ENCODE results near the gene C15orf39.

C15orf39 gene

DNA sequence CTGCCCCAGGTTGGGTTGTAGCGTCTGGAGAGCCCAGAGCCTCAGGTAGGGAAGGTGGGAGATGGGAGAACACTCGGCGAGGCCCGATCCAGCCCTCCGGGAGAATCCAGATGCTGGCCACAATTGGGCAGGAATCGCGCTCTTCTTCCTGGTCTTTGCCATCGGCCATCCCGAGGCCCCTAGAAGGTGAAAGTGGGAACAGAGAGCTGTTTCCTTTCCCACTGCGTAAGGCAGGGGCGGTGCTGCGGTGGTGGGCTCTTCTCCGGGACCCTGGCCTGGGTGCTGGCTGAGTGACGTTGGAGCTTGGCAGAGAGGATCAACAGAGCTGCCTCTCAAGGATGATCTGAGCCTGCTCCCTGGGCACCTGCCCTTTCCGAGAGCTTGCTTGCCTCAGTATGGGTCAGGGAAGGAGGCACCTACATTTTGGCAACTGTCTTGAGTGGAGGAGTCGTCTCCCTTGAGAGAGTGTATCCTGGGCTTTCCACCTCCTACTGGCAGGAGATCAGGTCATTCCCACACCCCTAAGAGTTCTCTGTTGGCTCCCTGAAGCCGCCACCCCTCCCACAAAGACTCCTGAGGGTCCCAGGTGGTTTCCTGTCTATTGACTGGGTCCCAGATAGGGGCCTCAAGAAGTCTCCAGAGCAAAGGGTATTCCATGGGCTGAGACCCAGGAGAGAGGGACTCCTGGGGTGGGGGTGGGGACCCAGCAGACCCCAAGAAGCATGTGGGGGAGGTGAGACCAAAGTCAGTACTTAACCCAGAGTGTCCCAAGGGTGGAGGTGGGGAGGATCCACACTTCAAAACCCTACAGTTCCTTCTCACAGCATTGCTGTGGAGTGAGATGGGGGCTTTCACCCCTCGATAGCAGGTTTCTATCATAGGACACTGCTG, 1.6 kb downstream of the C15orf39 start:
- H3K4me3 ChIP-seq (replicated peaks; ENCODE audit: low read depth, low read length): peak overlapping the region; percentile 93
- TF ChIP-seq, protein P1, sequence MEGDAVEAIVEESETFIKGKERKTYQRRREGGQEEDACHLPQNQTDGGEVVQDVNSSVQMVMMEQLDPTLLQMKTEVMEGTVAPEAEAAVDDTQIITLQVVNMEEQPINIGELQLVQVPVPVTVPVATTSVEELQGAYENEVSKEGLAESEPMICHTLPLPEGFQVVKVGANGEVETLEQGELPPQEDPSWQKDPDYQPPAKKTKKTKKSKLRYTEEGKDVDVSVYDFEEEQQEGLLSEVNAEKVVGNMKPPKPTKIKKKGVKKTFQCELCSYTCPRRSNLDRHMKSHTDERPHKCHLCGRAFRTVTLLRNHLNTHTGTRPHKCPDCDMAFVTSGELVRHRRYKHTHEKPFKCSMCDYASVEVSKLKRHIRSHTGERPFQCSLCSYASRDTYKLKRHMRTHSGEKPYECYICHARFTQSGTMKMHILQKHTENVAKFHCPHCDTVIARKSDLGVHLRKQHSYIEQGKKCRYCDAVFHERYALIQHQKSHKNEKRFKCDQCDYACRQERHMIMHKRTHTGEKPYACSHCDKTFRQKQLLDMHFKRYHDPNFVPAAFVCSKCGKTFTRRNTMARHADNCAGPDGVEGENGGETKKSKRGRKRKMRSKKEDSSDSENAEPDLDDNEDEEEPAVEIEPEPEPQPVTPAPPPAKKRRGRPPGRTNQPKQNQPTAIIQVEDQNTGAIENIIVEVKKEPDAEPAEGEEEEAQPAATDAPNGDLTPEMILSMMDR (IDR thresholded peaks at IDR 0.05; ENCODE audit: low read length, missing control alignments): peak; percentile 4

DNA sequence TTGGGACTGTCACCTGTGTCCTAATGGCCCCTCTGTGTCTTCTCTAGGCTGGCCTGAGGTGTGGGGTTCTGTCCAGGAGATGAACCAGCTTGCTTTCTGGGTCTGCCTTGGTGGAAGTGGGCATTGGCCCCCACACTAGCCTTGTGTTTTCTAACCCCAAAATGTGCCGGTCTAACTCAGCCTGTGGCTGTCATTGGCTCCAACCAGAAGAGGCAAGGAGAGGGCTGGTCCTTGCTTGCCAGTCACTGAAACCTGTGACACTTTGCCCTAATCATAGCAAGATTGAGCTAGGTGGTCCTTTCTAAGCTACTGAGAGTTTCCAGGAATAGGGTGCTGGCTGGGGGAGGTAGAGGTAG, 2.2 kb downstream of the C15orf39 start:
- H3K4me3 ChIP-seq (replicated peaks; ENCODE audit: low read depth, low read length): peak overlapping the region; percentile 93
- TF ChIP-seq, protein P1 (IDR thresholded peaks at IDR 0.05; ENCODE audit: low read length, missing control alignments): no peak
- no peak for DNase-seq (ENCODE audit: low read depth)

More for the DNA sequence above, 1.6 kb downstream of the C15orf39 start:
- peak; percentile 58 for DNase-seq (ENCODE audit: low read depth)

DNA sequence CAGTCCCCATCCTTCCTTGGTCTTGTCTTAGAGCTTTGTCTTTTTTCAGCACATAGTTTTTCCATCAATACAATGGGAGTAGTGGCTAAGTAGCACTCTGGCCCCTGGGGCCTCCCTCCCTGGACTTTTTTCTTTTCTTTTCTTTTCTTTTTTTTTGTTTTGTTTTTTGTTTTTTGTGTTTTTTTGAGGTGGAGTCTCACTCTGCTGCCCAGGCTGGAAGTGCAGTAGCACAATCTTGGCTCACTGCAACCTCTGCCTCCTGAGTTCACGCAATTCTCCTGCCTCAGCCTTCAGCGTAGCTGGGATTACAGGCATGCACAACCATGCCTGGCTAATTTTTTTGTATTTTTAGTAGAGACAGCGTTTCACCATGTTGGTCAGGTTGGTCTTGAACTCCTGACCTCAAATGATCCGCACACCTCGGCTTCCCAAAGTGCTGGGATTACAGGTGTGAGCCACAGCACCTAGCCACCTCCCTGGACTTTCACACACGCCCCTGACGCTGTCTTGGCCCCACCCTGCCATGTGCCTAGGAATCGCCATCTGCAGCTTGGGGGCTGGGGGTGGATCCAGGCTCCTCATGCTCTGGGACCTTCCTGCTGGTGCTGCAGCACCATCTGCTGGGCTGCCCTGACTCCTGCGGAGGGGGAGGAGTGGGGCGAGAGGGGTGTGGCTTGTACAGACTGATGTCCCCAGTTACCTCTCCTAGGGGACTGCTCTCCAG, 2.8 kb downstream of the C15orf39 start:
- TF ChIP-seq, protein P1 (IDR thresholded peaks at IDR 0.05; ENCODE audit: low read length, missing control alignments): peak; percentile 96
- H3K4me3 ChIP-seq (replicated peaks; ENCODE audit: low read depth, low read length): peak overlapping the region; percentile 93
- DNase-seq (ENCODE audit: low read depth): peak; percentile 90

DNA sequence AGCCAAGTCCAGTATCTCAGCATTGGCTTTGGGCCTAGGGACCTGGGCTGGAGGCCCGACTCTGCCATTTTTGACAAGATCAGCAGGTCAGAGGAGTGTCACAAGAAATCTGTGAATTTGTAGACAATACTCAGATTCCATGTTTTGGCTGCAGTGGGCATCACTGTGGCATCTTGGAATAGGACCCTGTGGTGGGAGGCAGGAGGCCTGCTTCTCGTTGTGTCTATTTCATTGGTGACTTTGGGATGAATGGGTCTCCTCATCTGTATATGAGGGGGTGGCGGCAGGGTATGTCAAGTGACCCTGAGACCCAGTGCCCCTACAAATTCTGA, 3.3 kb downstream of the C15orf39 start:
- no peak for DNase-seq (ENCODE audit: low read depth)
- TF ChIP-seq, protein P1 (IDR thresholded peaks at IDR 0.05; ENCODE audit: low read length, missing control alignments): no peak
- H3K4me3 ChIP-seq (replicated peaks; ENCODE audit: low read depth, low read length): no peak overlapping the region

DNA sequence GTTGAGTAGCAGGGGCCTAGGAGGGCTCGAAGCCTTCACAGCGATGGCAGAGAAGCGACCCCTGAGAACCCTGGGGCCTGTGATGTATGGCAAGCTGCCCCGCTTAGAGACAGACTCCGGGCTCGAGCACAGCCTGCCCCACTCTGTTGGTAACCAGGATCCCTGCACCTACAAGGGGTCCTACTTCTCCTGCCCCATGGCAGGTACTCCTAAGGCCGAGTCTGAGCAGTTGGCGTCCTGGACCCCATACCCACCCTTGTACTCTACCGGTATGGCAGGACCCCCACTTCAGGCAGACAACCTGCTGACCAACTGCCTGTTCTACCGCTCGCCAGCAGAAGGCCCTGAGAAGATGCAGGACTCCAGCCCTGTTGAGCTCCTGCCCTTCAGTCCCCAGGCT, 4.3 kb downstream of the C15orf39 start:
- no peak overlapping the region for H3K4me3 ChIP-seq (replicated peaks; ENCODE audit: low read depth, low read length)
- no peak for DNase-seq (ENCODE audit: low read depth)
- TF ChIP-seq, protein P1 (IDR thresholded peaks at IDR 0.05; ENCODE audit: low read length, missing control alignments): no peak

DNA sequence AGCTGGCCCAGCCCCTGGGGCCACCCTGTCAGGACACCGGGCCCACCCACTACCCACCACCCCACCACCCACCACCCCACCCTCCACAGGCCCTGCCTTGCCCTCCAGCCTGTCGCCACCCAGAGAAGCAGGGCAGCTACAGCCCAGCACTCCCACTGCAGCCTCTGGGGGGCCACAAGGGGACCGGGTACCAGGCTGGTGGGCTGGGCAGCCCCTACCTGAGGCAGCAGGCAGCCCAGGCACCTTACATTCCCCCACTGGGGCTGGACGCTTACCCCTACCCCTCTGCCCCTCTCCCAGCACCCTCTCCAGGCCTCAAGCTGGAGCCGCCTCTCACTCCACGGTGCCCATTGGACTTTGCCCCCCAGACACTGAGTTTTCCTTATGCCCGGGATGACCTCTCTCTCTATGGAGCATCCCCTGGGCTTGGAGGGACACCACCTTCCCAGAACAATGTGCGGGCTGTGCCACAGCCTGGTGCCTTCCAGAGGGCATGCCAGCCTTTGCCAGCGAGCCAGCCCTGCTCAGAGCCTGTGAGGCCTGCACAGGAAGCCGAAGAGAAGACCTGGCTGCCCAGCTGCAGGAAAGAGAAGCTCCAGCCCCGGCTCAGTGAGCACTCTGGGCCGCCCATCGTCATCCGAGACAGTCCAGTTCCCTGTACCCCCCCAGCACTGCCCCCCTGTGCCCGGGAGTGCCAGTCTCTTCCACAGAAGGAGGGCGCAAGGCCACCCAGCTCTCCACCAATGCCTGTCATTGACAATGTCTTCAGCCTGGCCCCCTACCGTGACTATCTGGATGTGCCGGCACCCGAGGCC, 5.3 kb downstream of the C15orf39 start:
- no peak for DNase-seq (ENCODE audit: low read depth)
- TF ChIP-seq, protein P1 (IDR thresholded peaks at IDR 0.05; ENCODE audit: low read length, missing control alignments): no peak
- H3K4me3 ChIP-seq (replicated peaks; ENCODE audit: low read depth, low read length): no peak overlapping the region

Data from fibroblast of pulmonary artery (primary cell).